Stimulated activated CD4-positive, alpha-beta T cell treated with anti-CD3 and anti-CD28 coated beads, Interleukin-15, amount 100 ng/mL, for 1 hour (primary cell): ENCODE data around the gene ASXL2.
"Not testable (repeated sequence)": the region's sequence is repeated elsewhere in the genome, so short reads cannot be mapped to it uniquely, and the experiment has no call there.

Experiments used
- DNase-seq, 2 donors: peaks; one replicate each; pipeline ENCODE4 v3.0.0-alpha.2; 2020; ENCODE audit warnings: low read depth in 1 of 2, low spot score in 1 of 2

ASXL2 gene

DNA sequence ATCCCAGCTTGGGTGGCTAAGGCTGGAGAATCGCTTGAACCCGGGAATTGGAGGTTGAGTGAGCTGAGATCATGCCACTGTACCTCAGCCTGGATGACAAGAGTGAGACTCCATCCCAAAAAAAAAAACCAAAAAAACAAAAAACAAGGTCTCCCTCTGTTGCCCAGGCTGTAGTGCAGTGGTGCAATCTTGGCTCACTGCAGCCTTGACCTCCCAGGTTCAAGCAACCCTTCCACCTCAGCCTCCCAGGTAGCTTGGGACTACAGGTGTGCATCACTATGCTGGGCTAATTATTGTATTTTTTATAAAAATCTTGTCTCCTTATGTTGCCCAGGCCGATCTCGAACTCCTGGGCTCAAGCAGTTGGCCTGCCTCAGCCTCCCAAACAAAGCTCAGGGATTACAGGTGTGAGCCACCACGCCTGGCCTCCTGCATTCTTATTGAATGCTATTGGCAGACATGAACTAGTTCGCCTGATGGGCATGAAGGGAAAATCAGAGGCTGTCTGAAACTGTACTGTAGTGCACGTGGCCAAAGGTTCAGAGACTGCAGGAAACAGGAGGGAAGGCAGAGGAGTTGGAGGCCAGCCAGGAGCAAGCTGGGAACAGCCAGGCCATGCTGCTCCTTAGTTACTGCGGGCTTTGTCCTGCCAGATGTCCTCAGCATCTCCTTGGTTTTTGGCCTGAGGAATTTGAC, 16.0 kb upstream of the ASXL2 start:
- no peak for DNase-seq

DNA sequence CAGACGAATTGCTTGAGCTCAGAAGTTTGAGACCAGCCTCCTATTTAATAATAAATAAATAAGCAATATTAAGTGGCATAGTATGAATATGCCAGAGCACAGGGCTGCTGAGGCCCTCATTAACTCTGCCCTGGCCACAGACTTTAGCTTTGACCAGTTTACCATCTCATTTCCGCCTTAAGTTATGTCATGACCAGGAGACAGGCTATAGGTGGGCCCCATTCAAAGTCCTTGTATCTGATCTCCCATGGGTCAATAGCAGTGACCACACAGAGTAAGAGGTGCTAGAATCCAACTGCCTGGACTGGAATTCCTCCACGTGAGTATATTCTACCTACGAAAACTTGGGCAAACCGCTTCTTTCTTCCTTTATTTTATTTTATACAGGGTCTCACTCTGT, 13.4 kb upstream of the ASXL2 start:
- DNase-seq: no peak

DNA sequence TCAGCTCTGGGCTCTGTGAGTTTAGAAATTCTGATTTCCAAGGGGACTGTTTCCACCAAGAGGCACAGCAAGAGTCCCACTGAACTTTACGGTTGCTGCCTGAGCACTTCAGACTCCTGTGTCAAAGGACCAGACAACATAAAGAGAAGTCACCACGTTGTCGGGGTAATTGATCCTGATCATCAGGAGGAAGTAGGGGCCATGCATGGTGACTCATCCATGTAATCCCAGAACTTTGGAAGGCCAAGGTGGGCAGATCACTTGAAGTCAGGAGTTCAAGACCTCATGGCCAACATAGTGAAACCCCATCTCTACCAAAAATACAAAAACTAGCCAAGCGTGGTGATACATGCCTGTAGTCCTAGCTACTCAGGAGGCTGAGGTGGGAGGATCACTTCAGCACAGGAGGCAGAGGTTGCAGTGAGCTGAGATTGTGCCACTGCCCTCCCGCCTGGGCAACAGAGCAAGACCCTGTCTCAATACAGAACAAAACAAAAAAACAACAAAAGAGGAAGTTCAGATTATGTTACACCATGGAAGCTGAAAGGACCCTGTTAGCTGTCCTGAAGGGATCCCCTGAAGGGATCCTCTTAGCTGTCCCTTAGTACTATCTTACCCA, 9.4 kb upstream of the ASXL2 start:
- DNase-seq: no peak

DNA sequence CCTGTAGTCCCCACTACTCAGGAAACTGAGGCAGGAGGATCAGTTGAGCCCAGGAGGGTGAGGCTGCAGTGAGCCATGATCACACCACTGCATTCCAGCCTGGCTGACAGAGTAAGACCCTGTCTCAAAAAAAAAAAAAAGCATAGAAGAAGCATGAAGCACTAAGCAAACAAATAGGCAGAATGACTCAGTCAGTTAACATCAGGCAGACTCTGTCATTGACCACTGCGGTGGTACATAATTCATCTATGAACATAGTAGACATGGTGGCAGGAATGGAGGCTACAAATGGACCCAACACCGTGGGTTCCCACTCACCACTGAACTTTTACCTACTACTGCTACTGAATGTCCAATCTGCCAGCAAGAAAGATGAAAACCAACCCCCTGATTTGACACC, 7.6 kb upstream of the ASXL2 start:
- no peak for DNase-seq

DNA sequence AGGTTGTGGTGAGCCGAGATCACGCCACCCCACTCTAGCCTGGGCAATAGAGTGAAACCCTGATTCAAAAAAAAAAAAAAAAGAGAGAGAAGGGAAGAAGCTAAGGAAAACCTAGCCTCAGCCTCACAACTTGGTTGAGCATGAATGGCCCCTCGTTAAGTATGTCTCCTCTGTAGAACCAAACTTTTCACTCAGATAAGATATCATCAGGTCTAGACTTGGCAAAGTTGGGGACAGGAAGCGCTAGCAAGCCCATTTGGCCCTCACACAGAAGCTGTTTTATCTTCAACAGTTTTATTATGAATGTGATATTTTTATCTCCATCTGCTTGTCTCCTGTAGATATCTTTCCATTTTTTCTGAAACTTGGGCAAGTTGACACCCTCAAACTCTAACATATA, 3.5 kb upstream of the ASXL2 start:
- no peak for DNase-seq

DNA sequence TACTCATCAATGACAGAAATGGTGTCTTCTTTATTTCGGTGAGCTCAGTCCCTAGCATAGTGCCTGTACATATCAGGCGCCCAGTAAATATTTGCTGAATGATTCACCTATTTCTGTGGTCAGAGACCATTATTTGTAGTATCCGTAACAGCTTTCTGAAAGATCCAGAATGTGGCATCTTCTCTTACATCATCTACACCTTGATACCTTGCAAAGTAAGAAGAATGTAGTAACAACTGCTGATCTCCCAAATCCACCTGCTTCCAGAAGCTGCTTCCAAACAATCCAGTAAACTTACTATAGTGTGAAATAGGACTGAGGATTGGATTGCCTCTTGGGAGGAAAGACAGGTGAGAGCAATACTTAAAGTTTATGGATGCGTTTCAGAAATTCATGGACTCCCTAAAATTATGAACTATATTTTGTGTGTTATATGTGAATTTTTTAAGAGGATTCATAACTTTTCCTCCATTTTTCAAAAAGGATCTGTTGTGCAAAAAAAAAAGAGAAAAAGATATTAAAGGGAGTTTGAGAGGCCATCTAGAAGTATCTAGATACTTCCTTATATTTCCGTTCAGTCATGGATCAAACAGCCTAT, 945 bp upstream of the ASXL2 start:
- DNase-seq: no peak

DNA sequence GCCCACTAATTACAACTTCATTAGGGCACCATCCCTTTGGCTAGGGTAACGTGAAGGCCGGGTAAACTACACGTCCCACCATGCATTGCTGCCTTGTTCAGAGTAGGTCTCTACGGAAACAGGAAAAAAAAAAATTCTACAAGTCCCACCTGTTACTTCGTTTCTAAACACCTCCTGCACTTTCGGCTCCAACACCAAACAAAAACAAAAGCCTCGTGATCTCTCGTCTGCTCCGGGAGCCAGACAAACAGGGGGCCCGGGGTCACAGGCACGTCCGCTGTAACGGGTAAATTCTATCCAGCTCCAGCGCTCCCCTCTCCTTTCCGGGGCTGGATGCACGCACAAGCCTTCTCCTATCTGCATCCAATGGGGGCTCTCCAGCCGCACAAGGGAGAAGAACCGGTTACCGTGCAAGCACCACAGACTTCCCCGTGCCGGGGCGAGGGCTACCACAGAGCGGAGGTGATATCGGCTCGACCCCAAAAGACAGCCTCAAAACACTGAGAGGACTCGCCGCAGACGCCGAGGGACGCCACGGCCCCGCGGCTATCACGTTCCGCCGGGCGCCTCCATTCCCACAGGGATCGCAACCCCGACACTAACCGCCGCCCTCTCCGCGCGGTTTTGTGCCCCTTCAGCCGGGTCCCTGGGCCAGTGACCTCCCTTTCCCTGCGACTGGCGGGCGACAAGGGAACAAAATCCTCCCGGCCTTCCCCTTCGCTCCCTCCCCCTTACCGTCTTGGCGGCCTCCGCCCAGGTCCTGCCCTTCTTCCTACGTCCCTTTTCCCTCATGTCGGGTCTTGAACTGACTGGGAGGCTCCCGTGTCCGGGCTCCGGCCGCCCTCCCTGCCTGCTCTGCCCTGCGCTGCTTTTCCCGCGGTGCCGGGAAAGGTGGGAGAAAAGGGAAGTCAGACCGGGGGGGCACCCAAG, 591 bp downstream of the ASXL2 start:
- DNase-seq: peak; percentile 3 to 15

DNA sequence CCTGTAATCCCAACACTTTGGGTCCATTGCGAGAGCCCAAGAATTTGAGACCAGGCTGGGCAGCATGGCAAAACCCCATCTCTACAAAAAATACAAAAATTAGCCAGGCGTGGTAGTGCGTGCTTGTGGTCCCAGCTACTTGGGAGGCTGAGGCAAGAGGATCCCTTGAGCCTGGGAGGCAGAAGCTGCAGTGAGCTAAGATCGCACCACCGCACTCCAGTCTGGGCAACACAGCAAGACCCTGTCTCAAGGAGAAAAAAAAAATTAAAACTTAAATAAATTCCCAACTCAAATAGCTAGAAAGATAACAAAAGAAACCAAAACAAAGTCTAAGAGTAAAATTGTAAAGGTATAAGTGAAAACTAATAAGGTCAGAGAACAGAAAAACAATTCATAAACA, 6.2 kb downstream of the ASXL2 start:
- DNase-seq: no peak

DNA sequence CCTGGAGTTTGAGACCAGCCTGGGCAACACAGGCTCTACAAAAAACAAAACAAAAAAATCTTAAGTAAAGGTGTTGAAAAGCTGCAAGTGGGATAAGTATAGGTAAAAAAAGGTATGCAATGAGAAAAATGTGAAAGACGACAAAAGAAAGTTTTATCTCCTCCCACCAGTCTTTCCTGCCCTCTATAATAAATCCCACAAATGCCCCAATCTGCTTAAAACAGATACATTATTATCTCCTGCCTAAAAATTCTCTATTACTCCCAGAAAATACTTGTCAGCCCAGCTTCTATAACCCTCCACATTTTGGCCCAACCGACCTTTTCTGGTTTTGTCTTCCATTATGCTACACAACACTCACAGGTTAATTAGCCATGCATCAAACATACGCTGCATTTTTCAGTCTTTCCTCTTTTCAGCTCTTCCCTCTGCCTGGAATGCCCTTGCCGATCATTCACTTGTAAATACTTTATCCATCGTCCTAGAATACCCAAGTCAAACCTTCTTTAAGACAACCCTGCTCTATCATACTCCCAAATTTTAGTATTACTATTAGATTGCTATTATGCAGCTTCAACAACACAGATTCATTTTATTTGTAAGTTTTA, 10.8 kb downstream of the ASXL2 start:
- DNase-seq: no peak

DNA sequence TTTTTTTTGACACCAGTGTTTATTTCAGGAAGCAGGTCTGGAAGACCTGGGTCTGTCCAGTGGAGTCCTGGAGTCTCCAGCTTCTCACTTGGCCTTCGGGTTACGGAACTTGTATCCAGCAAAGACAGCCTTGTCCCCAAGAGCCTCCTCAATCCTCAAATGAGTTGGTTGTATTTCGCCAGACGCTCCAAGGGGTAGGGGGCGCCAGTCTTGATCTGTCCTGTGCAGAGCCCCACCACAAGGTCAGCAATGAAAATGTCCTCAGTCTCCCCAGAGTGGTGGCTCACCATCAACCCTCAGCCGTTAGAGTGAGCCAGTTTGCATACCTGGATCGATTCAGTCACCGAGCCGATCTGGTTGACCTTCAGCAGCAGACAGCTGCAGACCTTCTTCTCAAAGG, 21.9 kb downstream of the ASXL2 start:
- DNase-seq: no peak

DNA sequence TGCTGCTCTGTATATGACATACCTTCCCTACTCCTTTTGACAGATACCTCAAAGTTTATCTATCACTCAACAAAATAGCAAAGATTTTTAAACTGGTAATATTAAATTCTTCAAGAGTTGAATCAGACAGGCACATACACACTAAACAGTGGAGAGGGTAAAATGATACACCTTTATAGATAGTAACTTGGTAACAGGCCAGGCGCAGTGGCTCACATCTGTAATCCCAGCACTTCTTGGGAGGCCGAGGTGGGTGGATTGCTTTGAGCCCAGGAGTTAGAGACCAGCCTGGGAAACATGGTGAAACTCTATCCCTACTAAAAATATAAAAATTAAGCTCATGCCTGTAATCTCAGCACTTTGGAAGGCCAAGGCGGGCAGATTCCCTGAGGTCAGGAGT, 23.2 kb downstream of the ASXL2 start:
- DNase-seq: no peak

DNA sequence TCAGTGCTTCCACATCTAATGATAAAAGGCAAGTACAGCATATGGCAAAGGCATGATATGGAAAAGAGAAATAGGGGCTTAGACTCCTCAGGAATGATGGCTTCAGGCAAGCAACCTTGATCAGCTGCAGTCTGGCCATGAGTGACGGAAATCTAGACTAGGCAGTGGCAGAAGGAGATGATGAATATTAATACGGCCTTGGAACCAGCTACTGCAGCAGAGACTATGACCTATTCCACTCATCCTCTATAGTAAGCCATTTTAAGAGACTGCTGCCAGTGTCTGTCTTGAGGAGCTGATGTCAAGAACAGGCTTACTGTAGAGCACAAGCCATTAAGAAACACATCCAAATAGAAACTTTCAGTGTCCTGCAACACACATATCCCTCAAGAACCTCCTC, 23.7 kb downstream of the ASXL2 start:
- DNase-seq: no peak

DNA sequence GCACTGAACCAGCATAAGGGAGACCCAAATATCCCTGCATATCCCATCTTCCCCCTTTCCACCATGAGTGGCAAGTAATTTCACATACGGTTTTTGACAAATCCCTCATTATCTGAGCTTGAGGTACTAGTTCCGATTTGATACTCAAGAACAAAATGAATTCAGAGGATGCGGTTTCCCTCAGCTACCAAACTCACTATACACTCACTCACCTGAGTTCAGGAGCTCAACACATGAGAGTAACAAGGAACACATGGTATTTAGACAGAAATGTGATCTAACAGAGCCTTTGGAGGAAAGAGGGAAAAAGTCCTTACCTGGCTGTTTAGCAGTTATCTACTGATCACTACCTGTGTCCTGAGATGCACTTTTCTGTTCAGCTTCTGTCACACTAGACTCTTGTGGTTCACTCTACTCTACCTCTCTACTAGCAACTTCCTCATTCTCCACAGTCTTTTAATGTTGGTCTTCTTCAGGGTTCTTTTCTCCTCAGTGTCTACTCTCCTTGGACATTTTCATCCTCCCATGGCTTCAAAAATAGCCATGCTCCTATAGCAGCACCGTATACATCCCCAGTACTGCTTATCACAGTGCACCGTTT, 25.1 kb downstream of the ASXL2 start:
- no peak for DNase-seq

DNA sequence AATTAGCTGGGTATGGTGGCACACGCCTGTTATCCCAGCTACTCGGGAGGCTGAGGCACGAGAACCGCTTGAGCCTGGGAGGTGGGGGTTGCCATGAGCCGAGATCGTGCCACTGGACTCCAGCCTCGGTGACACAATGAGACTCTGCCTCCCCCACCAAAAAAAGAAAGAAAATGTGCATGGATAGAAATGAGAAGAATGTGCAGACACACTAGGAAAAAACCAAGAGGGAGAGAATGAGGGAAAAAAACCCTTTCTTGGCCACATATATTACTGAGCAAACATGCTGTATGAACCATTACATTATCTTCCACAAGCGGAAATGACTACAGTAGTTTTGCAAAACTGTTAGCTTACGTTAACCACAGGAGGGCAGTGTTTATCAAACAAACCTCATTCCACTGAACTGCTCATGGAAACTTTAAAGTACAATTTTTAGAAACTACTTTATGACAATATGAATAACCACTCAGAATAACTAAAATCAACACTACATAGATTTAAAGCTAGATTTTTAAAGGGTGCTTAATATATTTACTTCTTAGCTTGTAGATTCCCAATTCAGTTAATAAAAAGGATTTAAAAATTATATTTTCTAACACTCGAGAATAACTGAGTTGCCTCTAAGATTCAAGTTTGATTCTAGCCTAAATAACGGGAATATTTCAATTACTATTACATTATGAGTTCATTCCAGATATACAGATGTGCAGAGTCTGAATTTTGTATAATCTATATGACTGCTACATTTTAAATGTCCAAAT, 26.4 kb downstream of the ASXL2 start:
- DNase-seq: no peak

DNA sequence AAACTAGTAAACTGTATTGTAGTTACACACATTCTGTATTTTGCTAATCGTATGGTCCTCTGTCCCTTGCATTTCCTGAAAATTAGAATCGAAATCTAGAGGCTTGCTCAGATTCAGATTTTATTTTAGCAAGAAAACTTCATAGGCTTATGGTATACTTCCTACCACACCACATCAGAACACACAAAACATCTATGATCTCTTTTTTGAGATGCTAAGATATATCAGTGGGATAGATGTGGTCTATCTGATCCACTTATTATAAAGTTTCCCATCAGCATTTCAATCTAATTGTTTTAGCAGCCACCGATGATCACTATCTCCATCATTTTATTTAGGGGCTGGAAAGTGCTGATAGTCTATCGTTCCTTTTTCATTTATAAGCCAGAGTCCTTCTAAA, 27.9 kb downstream of the ASXL2 start:
- not testable (repeated sequence) for DNase-seq

DNA sequence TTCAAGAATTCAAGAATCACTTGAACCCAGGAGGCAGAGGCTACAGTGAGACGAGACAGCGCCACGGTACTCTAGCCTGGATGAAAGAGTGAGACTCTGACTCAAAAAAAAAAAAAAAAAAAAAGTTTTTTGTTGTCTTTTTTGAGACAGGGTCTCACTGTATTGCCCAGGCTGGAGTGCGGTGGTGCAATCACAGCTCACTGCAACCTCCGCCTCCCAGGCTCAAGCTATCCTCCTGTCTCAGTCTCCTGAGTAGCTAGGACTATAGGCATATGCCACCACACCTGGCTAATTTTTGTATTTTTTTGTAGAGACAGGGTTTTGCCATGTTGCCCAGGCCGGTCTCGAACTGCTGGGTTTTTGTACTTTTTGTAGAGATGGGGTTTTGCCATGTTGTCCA, 28.9 kb downstream of the ASXL2 start:
- not testable (repeated sequence) for DNase-seq

DNA sequence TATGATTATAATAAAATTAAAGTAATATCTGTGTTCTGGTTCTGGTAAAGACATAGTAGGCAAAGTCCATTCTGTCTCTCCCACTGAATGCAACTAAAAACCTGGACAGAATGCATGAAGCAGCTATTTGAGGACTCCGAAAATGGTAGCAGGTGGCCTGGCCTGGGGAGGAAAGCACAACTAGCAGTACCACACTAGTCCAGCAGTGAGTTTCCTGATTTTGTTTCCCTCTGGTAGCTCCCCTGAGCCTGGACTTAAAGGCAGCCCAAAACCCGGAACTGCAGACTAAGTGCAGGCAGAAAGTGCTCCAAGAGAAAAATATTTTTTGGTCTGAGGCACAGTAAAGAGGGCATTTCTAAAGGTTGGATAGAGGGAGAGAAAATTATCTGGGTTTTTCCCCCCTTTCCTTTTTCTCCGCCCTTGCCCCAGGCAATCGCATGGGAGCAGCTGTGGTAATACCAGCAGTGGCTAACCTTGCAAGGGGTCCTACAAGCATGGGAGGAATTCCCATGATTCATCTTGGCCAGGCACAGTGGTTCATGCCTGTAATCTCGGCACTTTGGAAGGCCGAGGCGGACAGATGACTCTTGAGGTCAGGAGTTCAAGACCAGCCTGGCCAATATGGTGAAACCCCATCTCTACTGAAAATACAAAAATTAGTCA, 32.3 kb downstream of the ASXL2 start:
- no peak for DNase-seq

DNA sequence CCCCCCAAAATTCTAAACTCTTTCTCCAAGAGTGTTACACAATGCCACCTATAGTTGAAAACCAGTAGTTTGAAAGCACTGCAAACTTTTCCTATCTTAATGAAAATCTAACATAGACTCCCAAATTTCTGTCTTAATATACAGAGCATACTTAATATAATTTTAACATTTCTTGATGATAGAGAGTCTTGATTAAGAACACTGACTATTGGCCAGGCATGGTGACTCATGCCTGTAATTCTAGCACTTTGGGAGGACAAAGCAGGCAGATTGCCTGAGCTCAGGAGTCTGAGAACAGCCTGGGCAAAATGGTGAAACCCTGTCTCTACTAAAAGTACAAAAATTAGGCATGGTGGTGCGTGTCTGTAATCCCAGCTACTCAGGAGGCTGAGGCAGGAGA, 34.2 kb downstream of the ASXL2 start:
- no peak for DNase-seq

DNA sequence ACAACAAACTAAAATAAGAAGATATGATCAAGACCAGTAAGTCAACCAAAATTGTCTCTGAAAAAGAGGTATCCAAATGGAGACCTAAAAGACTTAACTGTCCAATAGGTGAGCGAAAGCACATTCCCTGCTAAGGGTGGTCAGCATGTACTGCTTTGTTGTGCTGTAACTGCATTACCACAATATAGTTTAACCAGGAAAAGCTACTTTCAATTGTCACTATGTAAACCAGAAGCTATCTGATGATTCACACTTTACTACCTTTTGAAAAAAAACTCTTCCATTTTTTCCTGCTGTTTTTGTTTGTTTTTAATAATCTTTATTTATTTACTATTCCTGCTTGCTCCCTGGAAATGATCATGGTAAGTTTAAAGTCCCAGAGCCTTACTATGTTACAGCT, 36.1 kb downstream of the ASXL2 start:
- no peak for DNase-seq
